Adrenal gland (tissue), 12 donors: Measurements from ENCODE around the gene SLC35A5. TPM values are rescaled to one million over a fixed set of nuclear protein-coding genes. Genes with fewer than 3 reads are reported as not detected.

ENCODE experiments used
- DNase-seq, 7 donors: peaks; one replicate each; pipeline ENCODE4 v3.0.0-alpha.2; 2019 to 2020
- H3K27ac ChIP-seq, 5 donors: fragments of 200-600 bp; sonication (generic) in 4 of 5; 1 replicate in 3 of 5; 2 replicates in 2 of 5; pipeline versions ENCODE4 v1.5.1 to v1.8.0; 2016 to 2020; ENCODE audit warnings: mild to moderate bottlenecking in 1 of 5
- H3K27me3 ChIP-seq: fragments of 200-600 bp; 2 replicates; pipeline ENCODE4 v1.8.0; 2021
- H3K36me3 ChIP-seq, 2 donors: fragments of 200-600 bp; replicated peaks in 1 of 2; 1 replicate in 1 of 2; 2 replicates in 1 of 2; pipeline versions ENCODE4 v1.5.1 to v1.8.0; 2018 to 2022
- H3K4me1 ChIP-seq, 2 donors: fragments of 200-600 bp; replicated peaks in 1 of 2; 1 replicate in 1 of 2; 2 replicates in 1 of 2; pipeline versions ENCODE4 v1.5.1 to v1.8.0; 2018 to 2021
- H3K4me3 ChIP-seq, 4 donors: fragments of 200-600 bp; sonication (generic) in 3 of 4; one replicate each; pipeline ENCODE4 v1.5.1; 2016 to 2018
- H3K9me3 ChIP-seq, 3 donors: fragments of 200-600 bp; sonication (generic) in 1 of 3; replicated peaks in 1 of 3; 1 replicate in 2 of 3; 2 replicates in 1 of 3; pipeline versions ENCODE4 v1.5.1 to v1.8.0; 2016 to 2021
- CTCF ChIP-seq, 6 experiments: fragments of 450-650 bp in 4 of 6; fragments of 200-600 bp in 2 of 6; sonication (generic) in 1 of 6; IDR thresholded peaks; 1 replicate in 5 of 6; 2 replicates in 1 of 6; pipeline versions ENCODE4 v1.5.1 to v1.8.0; 2016 to 2021; ENCODE audit warnings: antibody characterized with exemption in 6 of 6, mild to moderate bottlenecking in 2 of 6, moderate library complexity in 1 of 6
- POLR2A ChIP-seq, 2 donors: fragments of 450-650 bp; IDR thresholded peaks; one replicate each; pipeline ENCODE4 v1.6.1; 2017; ENCODE audit warnings: antibody characterized with exemption in 2 of 2, mild to moderate bottlenecking in 2 of 2, moderate library complexity in 1 of 2
- WGBS, 4 donors: extraction: QIAGEN DNeasy Blood & Tissue Kit in 2 of 4; methylation state at CpG; one replicate each; pipeline versions ENCODE4 v1.1.5 to v1.1.7; 2013 to 2017; 5-methylcytosine and 5-hydroxymethylcytosine counted together
- intact Hi-C, 2 donors: fragments of 100-400 bp; cut with DNase I; formaldehyde crosslinking; loops; one replicate each; pipeline versions ENCODE4 v1.14.1 to v1.15.0; 2022 to 2023
- polyA plus RNA-seq, 3 donors: library from polyadenylated mRNA; stranded (reverse); fragments of 200-250 nt in 2 of 3; fragments of 350-450 nt in 1 of 3; fragmentation: Illumina TruSeq in 1 of 3; extraction: RNeasy Lipid Tissue Mini Kit (QIAGEN cat#74804) in 1 of 3; gene quantifications; one replicate each; pipeline ENCODE4 v1.2.3, GENCODE V29; 2013 to 2014
- total RNA-seq, 9 donors: library from RNA; depleted of rRNA in 4 of 9; stranded (reverse); fragments of >200 nt in 4 of 9; fragments of 120-200 nt in 1 of 9; fragmentation: NEBNext Ultra II Directional in 1 of 9; extraction: Animal tissue kit (Norgen Biotek cat#: 25700) in 1 of 9; gene quantifications; one replicate each; pipeline versions ENCODE4 v1.1.0 to v1.2.4, GENCODE V29; 2013 to 2023
- donor health status: healthy with polysubstance abuse.
- donor health status: Bipolar disorder and iron deficiency.
- donor health status: DM: yes; HTN: yes; CAD: no.
- donor health status: DM: no; HTN: no; CAD: no.
- donor health status: DM: no; HTN: no; CAD: no.
- donor health status: DM: yes; HTN: yes; CAD: no.

SLC35A5 gene
- total and polyA plus RNA-seq, 12 donors: 6.1 to 51.6 (median 39.6) TPM

GRCh38 chr3:112633757-112634156 lies 71.9 kb downstream of the SLC35A5 start:
- peak overlapping the region in 1 of 5 donors; percentile 3 for H3K27ac ChIP-seq
- intact Hi-C loops: no loop called here
- 47 to 60% (median 51%) methylated on average over 1 of the region's 1 CpG for WGBS, 4 donors
- H3K9me3 ChIP-seq: no peaks in the 10 kb centered on the region
- H3K4me3 ChIP-seq: no peak overlapping the region
- H3K27me3 ChIP-seq: no peaks in the 10 kb centered on the region
- TF ChIP-seq POLR2A (IDR thresholded peaks at IDR 0.05): no peak
- TF ChIP-seq CTCF (IDR thresholded peaks at IDR 0.05): no peak
- peaks cover 0 to 5% of the 10 kb centered on the region in 2 donors for H3K4me1 ChIP-seq
- no peak for DNase-seq
- H3K36me3 ChIP-seq: no peaks in the 10 kb centered on the region

- H3K4me3 ChIP-seq: no peak overlapping the region
- H3K4me1 ChIP-seq: peaks cover 0 to 9% of the 10 kb centered on the region in 2 donors
- no peaks in the 10 kb centered on the region for H3K36me3 ChIP-seq
- intact Hi-C loops: no loop called here
- H3K27ac ChIP-seq: peak overlapping the region in 2 of 5 donors; percentile 28 to 55
- H3K9me3 ChIP-seq: no peaks in the 10 kb centered on the region
- TF ChIP-seq POLR2A (IDR thresholded peaks at IDR 0.05): no peak
- TF ChIP-seq CTCF (IDR thresholded peaks at IDR 0.05): no peak
- DNase-seq: no peak
- 79 to 93% (median 87%) methylated on average over 4 of the region's 4 CpGs for WGBS, 4 donors
- H3K27me3 ChIP-seq: no peaks in the 10 kb centered on the region
These were observed 73.1 kb downstream of the SLC35A5 start for GRCh38 chr3:112634786-112635541.

Other genes starting within 250 kb of the SLC35A5 start
- gene CD200, start 228.9 kb upstream of the SLC35A5 start, total RNA-seq: 10 to 100 TPM in 1 of 9 donors, 1 to 10 TPM in 7, not detected in 1; 1.3 to 11.3 (median 3.2) TPM
- 10 to 100 TPM in 1 of 3 donors, 1 to 10 TPM in 2; 3.3 to 20.7 (median 5.1) TPM for gene CD200, start 228.9 kb upstream of the SLC35A5 start, polyA plus RNA-seq
- gene BTLA, start 62.6 kb upstream of the SLC35A5 start, total RNA-seq: under 1 TPM in 5 of 9 donors, not detected in 4; 0.13 to 0.47 (median 0.17) TPM
- gene BTLA, start 62.6 kb upstream of the SLC35A5 start, polyA plus RNA-seq: under 1 TPM; 0.16 to 0.35 (median 0.27) TPM
- 10 to 100 TPM; 56.1 to 73.6 (median 69.1) TPM for gene ATG3, start 83 bp upstream of the SLC35A5 start, total RNA-seq
- gene ATG3, start 83 bp upstream of the SLC35A5 start, polyA plus RNA-seq: 100 to 1,000 TPM in 1 of 3 donors, 10 to 100 TPM in 2; 25.3 to 128 (median 26.6) TPM
- gene CCDC80, start 79.1 kb downstream of the SLC35A5 start, total RNA-seq: 10 to 100 TPM in 8 of 9 donors, 1 to 10 TPM in 1; 5.7 to 65.3 (median 16.2) TPM
- gene CCDC80, start 79.1 kb downstream of the SLC35A5 start, polyA plus RNA-seq: 10 to 100 TPM; 12.4 to 24.6 (median 19.7) TPM